NCI-H82 (cell line): ENCODE results near the gene TNIK.

Experiments used
- DNase-seq: peaks from one replicate; lab custom pipeline; 2025; lab: John Stamatoyannopoulos, UW

TNIK gene

DNA sequence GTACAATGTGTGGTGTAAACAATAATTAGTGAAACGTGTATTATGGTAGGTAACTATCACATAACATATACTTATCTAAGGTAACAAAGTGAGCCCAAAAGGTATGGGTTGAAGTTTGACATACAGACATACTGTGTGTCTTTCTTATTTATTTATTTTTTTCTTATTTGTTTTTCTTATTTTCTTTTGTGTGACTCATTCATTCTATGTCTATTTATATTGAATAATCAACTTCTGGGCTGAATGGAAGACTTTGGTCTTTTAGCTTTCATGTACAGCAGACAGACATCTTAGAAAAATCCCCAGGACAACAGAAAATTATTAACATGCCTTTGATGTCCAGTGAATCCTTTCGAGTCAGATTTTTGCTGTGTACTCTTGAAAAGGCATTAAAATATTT, 233.4 kb downstream of the TNIK start:
- no peak for DNase-seq

DNA sequence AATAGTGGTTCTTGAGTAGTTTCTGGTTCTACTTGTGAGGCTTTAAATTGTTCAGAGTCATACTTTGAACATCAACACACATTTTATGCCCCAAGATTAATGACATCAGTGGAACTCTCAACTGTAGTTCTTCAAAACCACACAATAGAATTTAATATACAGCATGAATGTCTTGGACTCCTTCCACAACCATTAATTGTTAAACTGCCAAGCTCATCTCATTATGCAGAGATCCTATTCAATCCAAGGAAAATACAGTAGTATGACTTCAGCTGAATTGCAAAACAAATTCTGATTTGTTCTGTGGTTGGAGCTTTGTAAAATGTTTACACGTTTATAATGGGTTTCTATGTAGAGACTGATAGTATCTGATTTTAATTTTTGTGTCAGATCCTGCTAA, 234.5 kb downstream of the TNIK start:
- DNase-seq, result no peak

DNA sequence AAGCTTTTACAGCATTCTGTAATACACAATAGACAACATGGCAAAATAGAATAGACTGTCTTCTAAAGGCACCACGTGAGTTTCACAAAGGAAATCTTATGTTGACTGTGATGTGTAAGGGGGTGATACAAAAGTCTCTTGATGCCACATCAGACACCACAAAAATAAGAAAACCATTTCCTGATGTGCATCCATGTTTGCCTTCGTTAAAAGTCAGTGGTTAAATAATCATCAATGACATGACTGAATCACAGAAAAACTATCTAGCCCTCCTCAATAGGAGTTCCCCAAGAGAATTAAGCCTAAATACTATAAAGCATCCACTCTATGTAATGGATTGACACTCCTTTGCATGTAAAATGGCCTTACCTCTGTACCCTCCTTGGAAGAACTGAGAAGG, 235.0 kb downstream of the TNIK start:
- DNase-seq, result no peak

DNA sequence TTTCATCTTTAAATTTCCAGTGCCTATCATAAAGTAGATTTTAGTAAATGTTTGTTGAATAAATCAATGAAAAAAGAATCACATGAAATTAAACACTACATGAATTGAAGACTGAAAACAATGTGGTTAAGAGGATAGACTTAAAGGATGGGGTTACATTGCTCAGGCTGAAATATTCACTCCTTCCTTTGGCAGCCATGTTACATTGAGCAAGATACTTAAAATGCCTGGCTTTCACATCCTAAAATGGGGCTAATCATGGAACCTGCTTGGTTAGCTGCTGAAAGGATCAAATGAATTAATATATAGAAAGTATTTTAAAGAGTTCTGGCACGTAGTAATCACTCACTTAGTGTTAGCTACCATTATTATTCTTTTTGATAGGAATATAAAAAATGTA, 236.8 kb downstream of the TNIK start:
- DNase-seq, result no peak

DNA sequence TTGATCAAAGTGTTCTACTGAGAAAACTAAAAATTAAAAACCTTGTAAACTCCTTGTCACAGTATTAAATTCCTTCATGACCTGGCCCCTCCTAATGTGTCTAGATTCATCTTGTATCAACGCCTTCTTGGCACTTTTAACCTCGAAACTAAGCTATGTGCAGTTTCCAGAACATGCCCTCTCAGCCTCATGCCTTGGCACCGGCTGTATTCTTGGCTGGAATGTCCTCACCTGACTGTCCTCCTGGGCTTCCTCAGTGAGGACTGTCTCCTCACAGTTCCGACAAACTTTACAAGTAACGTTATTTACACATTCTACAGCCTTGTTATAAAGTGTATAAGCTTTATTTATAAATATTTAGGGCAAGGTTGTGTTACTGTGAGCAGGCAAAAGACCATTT, 237.2 kb downstream of the TNIK start:
- no peak for DNase-seq

DNA sequence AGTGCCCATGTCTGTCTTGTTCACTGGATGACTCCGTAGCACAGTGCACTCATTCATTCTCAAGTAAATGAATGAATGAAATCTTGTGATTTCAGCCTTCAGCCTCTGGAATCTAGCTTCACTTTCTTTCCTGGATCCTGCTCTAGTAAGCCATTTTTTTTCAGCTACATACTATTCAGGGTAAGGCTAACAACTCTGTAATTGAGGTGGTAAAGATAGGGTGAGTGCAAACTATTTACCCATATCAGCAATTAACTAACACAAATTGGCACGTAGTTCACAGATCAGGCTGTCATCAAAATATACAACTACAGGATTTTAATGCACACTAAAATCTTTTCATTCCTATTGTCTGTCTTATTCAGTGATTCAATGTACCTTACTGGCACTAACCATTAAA, 238.6 kb downstream of the TNIK start:
- DNase-seq, result no peak

DNA sequence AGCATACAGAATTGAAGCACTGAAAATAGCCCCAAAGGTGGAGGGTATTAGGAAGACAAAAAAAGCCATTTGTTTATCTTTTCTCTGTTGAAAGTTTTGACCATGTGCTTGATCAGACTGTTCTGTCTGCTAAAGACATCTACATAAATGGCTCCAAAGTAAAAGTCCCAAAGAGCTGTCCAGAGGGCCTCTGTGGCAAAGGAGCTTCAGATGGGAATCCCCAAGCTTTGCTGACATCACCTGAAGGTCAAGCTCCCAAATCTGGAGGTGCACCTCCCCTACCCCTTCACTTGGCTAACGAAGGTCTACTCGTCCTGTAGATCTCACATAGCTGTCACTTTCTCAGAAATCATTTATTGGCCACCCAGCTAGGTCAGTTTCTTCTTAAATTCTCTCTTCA, 239.1 kb downstream of the TNIK start:
- DNase-seq, result no peak

DNA sequence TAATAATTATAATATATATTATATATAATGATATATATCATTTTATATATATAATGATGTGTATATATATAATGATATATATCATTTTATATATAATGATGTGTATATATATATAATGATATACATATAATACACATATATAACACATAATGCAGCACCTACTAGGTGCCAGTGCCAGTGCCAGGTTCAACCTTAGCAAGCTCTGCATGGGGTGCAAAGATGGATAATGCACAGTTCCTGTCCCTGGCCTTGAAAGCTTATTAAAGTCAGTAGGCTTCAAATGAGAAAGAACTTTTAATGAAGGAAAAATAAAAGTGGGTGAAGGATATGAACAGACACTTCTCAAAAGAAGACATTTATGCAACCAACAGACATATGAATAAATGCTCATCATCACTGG, 240.9 kb downstream of the TNIK start:
- no peak for DNase-seq

DNA sequence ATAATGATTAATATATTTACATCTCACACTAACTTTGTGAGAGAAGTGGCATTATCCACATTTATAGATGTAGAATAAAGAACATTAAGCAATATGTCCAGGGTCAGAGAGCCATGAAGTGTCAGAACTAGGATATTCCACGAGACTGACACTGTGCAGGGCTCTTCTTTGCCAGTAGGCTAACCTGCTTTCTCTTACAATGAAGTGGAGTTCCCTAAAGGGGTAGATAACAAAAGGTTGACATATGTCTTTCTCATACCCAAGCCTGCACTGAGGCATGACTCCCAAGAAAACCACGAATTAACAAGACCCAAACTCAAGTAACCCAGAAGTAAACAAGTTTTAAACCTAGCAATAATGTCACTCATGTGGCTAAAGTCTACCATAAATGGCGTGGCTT, 242.1 kb downstream of the TNIK start:
- DNase-seq, result no peak

DNA sequence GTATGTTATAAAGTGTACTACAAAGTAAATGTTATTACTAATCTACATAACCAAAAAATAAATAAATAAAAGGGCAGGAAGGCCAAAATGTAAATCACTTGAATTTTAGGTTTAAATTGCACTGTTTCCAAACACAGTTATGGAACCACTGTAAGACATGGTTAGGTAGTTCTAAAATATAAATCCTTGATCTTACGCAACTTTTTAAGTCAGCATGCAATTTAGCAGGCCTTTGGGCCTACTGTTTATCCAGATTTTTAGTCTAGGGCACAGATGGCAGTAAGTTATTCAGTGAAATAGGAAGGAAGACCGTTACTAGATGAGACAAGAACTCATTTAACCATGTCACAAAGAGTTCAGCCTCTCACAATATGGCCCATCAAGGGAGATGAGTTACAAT, 246.3 kb downstream of the TNIK start:
- no peak for DNase-seq

DNA sequence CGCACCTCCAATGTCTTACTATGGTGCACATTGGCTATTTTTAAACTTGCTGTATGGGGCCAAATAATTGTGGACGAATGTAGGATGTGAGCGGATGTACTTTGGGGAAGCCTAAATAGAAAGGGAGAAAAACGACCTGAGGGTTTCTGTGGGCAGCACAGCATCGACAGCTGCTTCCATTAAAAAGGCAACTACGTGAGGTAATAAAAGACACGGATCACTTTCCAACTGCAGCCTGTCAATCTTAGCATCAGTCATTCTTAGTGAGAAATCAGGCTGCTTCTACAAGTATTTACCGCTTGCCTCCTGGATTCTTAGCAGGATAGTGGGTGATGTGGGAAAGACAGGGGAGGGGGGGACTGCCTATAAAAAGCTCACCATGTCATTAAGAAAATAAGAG, 247.0 kb downstream of the TNIK start:
- no peak for DNase-seq

DNA sequence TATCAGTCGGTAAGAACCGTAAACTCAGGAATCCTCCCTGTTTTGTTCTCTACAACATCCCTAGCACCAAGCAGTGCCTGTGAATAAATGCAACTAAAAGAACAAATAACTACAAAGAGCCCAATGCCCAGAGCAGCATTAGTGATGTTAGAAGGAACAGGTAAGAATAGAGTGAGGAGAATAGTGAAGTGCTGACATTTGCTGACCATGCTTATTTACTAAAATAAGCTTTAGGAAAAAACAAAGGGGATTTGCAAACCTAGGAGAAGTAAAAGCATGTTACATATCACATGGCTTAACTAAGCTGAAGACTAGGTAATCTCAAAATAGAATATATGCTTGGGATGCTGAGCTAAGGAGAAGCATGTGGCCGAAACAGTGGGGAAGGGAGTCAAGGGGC, 247.6 kb downstream of the TNIK start:
- no peak for DNase-seq

DNA sequence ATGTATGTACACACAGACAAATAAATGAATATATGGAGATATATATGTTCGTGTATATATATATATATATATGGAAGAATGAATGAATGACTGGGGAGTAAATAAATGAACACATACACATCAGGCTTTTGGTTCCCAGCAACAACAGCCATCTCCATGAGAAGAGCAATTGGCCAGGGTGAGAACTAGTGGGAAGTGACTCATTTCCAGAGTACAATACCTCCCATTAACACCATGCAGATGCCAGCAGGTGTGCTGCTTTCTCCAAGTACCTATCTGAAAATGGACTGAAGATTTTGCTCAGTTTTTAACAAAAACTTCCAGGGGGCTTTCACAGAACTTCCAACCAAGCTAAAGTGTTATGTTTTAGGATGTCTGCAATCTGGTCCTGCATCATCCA, 253.9 kb downstream of the TNIK start:
- no peak for DNase-seq

DNA sequence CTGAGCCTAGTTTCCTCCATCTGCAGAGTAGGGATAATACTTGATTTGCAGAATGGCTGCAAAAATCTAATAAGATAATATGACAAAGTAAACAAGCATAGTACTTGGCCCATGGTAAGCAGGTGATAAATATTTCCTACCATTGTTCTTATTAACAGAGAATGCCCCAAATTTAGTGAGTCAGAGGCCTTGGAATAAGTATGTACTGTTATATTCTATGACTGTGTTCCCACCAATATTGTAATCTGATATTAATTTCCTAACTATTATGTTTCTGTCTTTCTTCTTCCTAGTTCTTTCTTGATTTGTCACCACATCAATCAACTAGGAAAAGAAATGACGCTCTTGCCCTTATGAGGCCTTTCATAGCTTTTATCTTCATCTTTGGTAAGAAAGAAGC, 255.3 kb downstream of the TNIK start:
- DNase-seq, result no peak

DNA sequence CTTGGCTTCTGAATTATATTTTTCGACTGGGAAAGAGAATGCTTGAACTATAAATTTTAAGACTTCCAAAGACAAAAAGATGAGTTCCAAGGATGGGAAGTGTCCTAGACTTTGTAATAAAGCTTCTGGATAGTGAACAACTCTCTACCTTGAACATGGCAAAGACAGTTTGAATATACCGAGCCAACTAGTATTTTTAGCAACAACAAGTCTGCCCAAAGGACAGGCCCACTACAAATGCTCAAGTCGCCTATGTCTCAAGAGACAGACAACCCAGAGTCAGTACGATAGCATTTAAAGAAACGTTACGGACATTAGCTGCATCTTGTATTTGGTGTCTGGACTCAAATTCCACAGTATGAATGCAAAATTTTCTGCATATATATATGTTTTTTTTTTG, 258.4 kb downstream of the TNIK start:
- no peak for DNase-seq

DNA sequence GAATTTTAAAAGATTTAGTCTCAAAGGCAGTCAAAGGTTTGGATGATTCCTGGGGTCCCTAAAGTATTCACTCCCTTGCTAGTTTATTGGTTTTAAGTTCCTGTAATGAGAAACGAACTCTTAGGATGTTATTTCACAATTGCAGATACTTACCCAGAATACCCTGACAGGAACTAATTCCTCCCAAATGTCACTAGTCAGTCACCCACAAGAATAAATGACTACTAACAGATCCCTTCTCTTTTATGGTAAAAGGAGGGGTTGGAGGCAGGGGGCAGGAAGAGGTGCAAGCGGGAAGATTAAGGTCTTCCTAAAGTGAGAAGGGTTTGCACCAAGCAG, 259.5 kb downstream of the TNIK start:
- no peak for DNase-seq

DNA sequence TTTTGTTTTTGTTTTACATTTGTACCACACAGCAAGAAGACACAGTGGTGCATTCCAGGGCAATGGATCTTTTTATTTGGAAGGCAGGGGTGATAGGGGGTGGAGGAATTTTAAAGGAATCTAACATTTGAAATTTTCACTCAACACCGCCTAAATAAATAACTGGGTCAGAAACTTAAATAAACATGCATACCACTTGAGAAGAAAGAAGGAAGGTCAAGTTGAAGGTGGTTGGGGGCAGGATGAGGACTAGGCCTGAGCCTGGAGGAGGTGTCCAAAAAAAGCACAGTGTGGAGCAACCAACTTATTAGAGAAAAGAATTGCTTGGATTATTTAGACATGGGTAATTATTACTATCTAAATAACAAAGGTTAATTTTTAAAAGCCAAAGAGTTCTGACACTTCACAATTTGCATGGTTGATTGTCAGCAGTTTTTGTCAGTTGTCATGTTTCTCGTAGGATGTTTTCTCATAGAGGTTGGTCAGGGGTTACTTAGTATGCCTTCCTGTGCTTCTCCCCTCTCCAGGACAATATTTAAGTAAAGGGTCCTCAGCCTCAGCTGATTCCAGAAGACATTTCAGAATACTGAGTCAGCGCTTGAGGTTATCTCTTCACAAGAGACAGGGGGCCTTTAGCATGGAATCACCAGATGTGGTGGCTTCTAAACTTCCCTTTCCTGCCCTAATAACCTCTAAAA, 260.0 kb downstream of the TNIK start:
- no peak for DNase-seq

DNA sequence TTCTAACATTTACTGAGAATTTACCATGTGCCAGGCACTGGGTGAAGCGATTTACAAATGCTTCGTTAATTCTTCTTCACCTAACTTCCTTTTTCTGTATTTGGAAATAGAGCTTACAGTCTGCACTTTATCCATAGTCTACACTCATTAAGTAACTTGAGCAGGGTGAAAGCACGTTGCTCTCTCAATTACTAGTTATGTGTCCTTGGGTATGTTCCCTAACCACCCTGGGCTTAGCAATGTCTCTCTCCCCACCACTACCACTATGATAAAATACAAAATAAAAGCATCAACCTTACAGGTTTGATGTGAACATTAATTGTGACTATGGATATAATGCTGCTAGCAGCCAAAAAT, 260.8 kb downstream of the TNIK start:
- no peak for DNase-seq

DNA sequence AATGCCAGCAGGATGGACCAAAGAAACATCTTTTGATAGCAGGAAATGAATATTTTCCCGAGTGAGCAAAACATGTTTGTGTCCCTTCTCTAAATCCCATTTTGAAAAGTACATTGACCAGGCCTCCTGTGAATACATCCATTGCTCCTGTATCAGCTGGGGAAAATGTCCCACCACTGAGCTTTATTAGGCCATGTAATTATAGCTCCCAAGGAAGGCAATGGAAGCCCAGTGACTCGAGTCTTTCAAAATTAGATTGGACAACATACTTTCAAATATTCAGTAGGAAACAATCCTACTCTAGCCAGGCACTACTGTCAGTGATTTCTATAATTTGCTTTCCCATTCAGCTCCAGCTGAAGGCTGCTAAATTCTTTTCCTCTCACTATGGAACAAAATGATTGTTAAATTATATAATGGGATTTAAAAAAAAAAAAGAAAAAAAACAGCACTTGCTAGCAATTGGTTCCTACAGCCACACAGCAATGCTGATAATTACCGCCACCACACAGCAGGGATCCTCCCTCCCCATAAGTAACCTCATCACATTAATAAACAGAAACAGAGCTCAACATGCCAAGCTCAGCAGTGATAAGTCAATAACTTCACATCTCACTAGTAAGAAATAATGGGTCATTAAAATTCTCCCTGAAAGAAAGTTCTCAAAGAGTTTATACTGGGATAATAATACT, 261.3 kb downstream of the TNIK start:
- DNase-seq, result no peak

DNA sequence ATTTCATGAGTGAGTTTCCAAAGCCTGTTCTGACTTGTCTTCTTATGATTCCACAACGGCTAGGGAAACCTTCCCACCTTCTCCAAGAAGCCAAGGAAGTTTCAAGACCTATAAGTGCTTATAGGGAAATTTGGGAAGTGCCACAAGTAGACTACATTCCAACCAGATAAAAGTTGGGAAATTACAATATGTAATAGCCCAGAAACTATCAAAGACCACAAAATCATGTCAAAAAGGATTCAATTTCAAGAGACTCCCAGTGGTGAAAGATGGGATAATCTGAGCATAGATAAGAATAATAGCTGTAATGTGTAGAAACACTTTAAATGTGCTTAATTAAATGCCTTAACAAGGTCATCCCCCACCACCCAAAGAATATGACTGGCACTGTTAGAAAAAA, 264.5 kb downstream of the TNIK start:
- DNase-seq, result no peak

DNA sequence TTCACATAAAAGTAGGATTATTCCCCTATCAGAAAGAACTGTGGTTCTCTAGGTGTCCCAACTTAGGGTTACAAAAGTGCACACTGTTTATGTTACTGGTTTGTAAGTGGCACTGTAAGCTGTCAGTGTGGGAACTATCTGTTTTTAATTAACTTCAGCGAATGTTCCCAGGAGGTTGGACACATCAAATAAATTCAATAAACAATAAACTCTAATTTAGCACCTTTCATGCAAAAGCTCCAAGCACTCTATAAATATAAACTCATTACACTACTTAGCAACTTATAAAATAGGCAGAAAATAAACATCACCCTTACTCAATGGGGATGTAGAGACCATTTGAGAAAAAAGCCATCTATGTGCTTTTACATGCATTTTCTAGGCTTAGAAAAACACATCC, 265.2 kb downstream of the TNIK start:
- DNase-seq, result no peak

DNA sequence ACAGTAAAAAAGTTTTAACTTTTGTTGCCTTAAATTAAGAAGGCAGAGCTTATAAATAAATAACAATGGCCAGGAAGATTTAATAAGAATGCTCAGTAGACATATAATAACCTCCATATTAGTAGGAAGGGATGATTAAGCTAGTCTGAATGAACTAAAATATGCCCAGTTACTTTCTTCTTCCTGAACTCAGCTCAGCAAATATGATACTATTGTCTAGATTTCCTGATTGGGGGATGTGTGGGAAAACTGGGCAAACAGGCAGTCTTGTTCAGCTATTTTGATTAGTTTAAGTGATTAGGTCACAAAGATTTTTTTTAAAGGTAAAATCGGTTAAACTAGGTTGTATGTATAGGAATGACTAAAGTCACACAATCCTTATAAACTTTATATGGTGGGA, 266.5 kb downstream of the TNIK start:
- no peak for DNase-seq

DNA sequence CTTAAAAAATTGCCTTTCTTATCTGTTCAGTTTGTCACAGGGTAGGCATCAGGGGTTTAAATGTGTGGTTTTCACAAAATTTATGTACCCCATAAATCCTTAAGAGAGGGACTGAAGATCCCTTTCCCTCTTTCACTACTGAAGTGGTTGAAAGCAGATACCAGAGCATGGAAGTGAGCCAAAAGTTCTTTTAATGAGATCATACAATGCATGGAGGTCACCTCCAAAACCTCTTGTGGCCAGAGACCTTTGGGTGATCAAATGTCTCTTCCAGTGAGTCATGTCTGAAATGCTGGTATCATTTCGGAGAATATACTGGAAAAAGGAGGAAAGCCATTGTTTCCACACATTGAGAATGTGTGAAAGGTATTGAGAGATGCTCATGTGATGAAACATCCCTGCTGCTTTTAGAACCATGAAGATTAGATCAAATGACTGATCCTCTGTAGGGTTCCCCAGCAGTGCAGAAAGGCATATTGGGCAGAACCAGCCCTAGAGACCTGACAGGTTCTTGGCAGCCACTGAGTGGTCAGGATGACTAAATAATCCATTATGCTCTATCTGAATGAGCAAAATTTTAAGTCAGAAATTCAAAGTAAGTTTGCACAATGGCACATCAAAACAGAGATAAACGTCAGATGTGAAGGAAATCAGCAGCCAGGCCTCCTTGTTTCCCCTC, 267.9 kb downstream of the TNIK start:
- DNase-seq, result no peak

DNA sequence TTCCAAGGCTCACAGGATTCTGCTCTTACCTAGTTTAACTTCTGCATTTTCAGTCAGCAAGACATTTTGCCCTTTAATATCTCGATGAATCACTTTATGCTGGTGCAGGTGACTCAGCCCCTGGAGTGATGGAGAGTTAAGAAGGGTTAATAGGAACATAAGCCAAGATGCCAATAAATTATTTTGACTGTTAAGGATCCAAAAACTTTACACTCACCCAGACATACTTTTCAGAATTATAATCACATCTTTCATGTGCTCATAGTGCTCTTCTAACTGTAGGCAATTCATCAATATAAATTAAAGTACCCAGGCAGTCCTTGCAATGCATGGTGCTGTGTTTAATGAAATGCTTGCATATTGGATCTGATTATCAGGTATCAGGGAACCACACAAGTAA, 269.5 kb downstream of the TNIK start:
- DNase-seq, result no peak
